ENCODE data around the gene MCF2L2.

- TF ChIP-seq ZFX (IDR thresholded peaks at IDR 0.05; ENCODE audit: borderline replicate concordance): no peak
- no peak for TF ChIP-seq CTCF (IDR thresholded peaks at IDR 0.05)
These were observed 218.1 kb downstream of the MCF2L2 start for GRCh38 chr3:183210341-183210740.

All from 22Rv1 (cell line).